EH (cell line): ENCODE data around the gene RAP2A.

ENCODE experiments used
- DNase-seq: peaks from one replicate; pipeline ENCODE4 v3.0.0-alpha.2; 2015; ENCODE audit warnings: low read depth

The RAP2A gene

GRCh38 chr13:97448503-97449251, 14.7 kb downstream of the RAP2A start:
- DNase-seq = peak; percentile 35

DNA sequence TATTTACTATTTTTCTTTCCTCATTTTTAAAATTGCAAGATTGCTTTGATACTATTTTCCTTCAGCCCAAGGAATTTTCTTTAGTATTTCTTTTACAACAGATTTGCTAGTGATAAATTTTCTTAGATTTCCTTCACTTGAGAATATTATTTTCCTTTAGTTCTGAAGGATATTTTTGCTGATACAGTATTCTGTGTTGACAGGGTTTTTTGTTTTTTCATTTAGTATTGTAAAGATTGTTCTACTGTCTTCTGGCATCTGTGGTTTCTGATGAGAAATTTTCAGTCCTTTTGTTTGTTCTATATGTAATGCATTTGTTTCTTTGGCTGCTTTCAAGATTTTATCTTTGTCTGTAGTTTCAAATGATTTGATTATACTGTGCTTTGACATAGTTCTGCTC, 20.7 kb downstream of the RAP2A start:
- no peak for DNase-seq

GRCh38 chr13:97456047-97456446, 22.1 kb downstream of the RAP2A start:
- DNase-seq = no peak

DNA sequence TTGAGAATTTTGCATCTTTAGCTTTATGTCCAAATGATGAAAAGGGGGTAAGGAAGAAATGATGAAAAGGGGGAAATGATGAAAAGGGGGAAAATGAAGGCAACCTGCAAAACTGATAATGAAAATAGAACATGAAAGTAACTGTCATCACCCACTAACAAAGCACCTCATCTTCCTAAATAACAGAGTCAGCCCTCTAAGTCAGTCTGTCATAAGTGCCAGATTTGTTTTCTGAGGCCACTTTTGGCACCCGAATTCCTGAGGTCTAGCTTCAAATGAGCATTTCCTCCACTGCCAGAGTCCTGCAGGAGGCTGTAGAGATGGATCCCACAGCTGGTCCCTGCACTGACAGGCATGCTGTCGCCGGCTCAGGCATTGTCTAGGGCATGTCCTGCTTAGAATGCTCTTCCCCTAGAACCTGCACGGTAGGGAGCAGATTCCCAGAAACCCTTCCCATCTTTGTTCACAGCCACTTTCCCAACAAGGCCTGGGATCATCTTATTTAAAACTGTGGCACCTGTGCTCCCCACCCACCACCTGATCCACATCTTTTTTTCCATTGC, 25.3 kb downstream of the RAP2A start:
- DNase-seq = no peak

DNA sequence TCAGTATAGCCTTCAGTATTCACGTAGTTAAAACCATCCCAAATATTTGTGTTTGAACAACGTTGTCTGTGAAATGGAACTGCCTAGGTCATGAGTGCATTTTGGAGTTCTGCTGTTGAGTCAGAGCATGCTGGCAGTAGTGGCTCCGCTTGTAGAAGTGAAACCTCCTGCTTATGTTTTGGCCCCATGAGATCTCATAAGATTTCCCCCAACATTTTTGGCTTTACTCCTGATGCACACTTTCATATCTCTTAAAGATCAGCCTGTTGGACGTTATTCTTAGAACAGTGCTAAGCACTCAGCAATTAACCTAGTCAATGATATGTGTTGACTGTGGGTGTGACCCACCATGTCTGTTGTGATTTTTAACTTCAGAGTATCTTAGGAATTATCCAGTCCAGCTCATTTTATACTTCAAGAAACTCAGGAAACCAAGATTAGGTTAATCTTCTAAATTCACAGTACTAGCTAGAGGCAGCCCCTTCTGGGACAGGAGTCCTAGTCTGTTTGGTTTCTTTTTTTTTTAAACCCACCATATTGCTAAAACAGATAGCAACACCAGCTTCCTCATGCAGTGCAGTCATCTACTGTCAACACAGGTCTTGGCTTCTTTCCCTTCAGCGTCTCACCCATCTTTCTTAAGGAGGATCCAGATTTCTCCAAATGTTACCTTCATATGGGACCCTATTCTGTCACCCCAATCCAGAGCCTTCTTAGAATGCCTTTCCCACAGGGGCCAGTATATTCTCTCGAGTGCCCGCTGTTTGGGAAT, 26.2 kb downstream of the RAP2A start:
- peak; percentile 26 for DNase-seq

GRCh38 chr13:97460853-97461252, 26.9 kb downstream of the RAP2A start:
- no peak for DNase-seq

DNA sequence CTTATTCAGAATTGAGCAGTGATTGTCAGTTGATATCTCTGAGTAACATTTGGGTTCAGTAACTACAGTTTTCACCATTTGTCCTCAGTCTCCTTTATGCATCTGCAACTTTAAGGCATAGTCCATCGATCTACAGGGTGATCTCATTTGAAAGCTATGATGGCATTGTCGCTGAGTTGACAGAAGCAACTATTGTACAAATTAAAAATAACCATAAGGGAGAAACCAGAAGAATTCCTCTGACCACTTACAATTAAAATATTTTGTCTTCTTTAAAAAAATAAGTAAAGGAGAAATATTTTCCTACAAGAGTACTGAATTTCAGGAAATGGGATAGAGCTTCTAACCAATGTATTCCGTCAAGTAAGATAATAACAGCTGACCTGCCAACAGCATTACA, 30.6 kb downstream of the RAP2A start:
- peak; percentile 46 for DNase-seq

- no peak for DNase-seq
Measured at GRCh38 chr13:97466722-97467121, 32.8 kb downstream of the RAP2A start.

- no peak for DNase-seq
Measured at GRCh38 chr13:97468331-97468730, 34.4 kb downstream of the RAP2A start.

DNA sequence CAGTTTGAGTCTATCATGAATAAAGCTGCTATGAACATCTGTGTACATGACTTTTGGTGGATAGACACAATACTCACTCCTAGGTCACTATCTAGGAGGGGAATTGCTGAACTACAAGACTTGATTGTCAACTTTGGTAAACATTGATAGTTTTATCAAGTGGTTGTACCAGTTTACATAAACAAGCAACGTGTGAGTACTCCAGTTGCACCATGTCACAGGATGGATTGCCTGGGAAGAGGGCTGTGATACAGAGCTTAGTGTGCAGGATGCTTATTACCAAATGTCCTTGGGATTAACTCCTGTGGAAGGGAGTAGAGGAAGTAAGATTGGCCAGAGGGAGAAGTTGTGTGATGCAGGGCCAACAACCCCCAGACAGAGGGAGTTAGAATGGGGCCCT, 37.7 kb downstream of the RAP2A start:
- DNase-seq = no peak

GRCh38 chr13:97474349-97474980, 40.5 kb downstream of the RAP2A start:
- DNase-seq = no peak

DNA sequence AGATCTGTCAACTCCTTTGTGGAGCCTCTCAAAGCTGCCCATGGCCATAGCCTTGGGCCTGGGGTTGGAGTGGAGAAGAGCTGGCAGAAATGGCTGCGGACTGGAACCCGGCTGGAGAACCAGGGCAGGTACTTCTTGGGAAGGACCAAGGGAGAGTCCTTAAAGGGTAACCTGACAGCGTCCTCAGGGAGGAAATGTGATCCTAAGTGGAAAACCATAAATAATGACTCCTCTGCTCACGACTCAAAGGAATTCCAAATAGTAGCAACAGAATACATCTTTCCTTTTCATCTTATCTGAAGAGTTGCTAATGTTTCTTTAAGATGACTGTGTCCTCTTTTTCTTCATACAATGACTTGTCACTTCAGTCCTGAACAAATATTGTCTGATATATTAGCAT, 41.0 kb downstream of the RAP2A start:
- no peak for DNase-seq

GRCh38 chr13:97477844-97478243, 43.9 kb downstream of the RAP2A start:
- DNase-seq = no peak

- no peak for DNase-seq
Measured at GRCh38 chr13:97478247-97478646, 44.3 kb downstream of the RAP2A start.

- no peak for DNase-seq
Measured at GRCh38 chr13:97483465-97483864, 49.5 kb downstream of the RAP2A start.

GRCh38 chr13:97484301-97484700, 50.3 kb downstream of the RAP2A start:
- DNase-seq = no peak

- no peak for DNase-seq
Measured at GRCh38 chr13:97485320-97485719, 51.4 kb downstream of the RAP2A start.

GRCh38 chr13:97490702-97491307, 56.8 kb downstream of the RAP2A start:
- no peak for DNase-seq

DNA sequence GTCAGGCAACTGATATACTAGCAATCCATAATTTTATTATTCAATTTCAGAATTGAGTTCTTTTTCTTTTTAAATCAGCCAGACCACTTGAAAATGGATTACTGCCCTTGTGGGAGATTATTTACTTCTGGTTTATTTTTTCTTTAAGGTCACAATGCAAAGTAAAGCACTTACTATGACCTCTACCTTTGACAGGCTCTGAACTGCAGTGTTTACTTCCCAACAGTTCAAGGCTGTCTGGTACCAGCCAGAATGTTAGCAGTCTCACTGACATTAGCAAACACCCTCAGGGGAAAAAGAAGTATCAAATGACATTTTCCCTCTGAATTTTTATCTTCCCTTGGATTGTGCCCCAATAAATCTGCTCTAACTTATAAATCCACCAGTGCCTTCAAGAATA, 57.5 kb downstream of the RAP2A start:
- no peak for DNase-seq

GRCh38 chr13:97492257-97492656, 58.3 kb downstream of the RAP2A start:
- no peak for DNase-seq

GRCh38 chr13:97492684-97493371, 58.9 kb downstream of the RAP2A start:
- DNase-seq = no peak

GRCh38 chr13:97493456-97493855, 59.5 kb downstream of the RAP2A start:
- DNase-seq = no peak
